Thoracic aorta (tissue), 2 donors: Measurements from ENCODE around the gene DDAH1. TPM values are rescaled to one million over a fixed set of nuclear protein-coding genes. Genes with fewer than 3 reads are reported as not detected.

Experiments
- ATAC-seq: fragments of 150-250 bp; one replicate; pipeline ENCODE4 v1.8.0; 2017; ENCODE audit warnings: low read depth; ENCODE audit not compliant: insufficient number of reproducible peaks, low FRiP score
- DNase-seq: peaks from one replicate; pipeline ENCODE4 v3.0.0-alpha.2; 2020; ENCODE audit warnings: low spot score
- H3K27ac ChIP-seq, 2 donors: fragments of 200-600 bp; sonication (generic); 1 replicate in 1 of 2; 2 replicates in 1 of 2; pipeline ENCODE4 v1.5.1; 2016; ENCODE audit warnings: mild to moderate bottlenecking in 2 of 2, moderate library complexity in 2 of 2
- H3K27me3 ChIP-seq: fragments of 200-600 bp; sonication (generic); replicated peaks from 2 replicates; pipeline ENCODE4 v1.6.0; 2016; ENCODE audit warnings: mild to moderate bottlenecking; ENCODE audit not compliant: insufficient read depth
- H3K36me3 ChIP-seq: fragments of 200-600 bp; sonication (generic); one replicate; pipeline ENCODE4 v1.5.1; 2016
- H3K4me1 ChIP-seq, 2 donors: fragments of 200-600 bp; sonication (generic); 1 replicate in 1 of 2; 2 replicates in 1 of 2; pipeline versions ENCODE4 v1.5.1 to v1.6.0; 2016; ENCODE audit warnings: low read depth in 2 of 2, mild to moderate bottlenecking in 1 of 2; ENCODE audit not compliant: control insufficient read depth in 1 of 2
- H3K4me3 ChIP-seq: fragments of 200-600 bp; sonication (generic); 2 replicates; pipeline ENCODE4 v1.5.1; 2016; ENCODE audit warnings: mild to moderate bottlenecking
- H3K9me3 ChIP-seq: fragments of 200-600 bp; sonication (generic); 2 replicates; pipeline ENCODE4 v1.5.1; 2016
- CTCF ChIP-seq: fragments of 200-600 bp; sonication (generic); IDR thresholded peaks from one replicate; pipeline ENCODE4 v1.5.1; 2019; ENCODE audit warnings: antibody characterized with exemption
- total RNA-seq, 2 donors: library from RNA; depleted of rRNA; stranded (reverse); fragments of >200 nt; gene quantifications; one replicate each; pipeline versions ENCODE4 v1.1.0 to v1.2.3, GENCODE V29; 2016

The DDAH1 gene
- total RNA-seq, 2 donors from 2014 or later, result 30.5 to 55.4 TPM

DNA sequence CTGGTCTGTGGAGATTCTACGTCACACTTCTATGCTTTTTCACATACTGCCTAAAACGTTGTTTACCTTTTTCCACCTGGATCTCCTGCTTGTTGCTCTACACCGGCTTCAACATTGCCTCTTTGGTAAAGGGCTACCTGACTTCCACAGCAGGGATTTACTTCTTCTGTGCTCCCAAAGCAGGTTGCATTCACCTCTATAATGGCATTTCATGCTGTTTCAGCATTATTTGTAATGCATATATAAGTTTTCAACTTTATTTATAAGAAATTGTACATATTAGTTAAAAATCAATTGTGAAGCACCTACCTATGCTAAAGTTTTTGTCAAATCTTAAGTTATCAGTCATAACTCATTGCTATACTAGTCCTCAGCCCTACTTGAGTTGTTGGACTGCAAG, 55.4 kb downstream of the DDAH1 start:
- Histone ChIP-seq H3K27me3 (no peaks in the 10 kb centered on the region), H3K4me1 (peaks cover 45 to 68% of the 10 kb centered on the region in 2 donors), H3K27ac (peak overlapping the region in 1 of 2 donors; percentile 82), H3K4me3 (no peak overlapping the region), H3K36me3 (no peaks in the 10 kb centered on the region), H3K9me3 (no peaks in the 10 kb centered on the region)
- DNase-seq, result no peak
- TF ChIP-seq CTCF, result no peak
- ATAC-seq, result no peak

GRCh38 chr1:85407746-85408377, 57.1 kb downstream of the DDAH1 start:
- DNase-seq, result no peak
- peaks cover 37 to 70% of the 10 kb centered on the region in 2 donors for H3K4me1 ChIP-seq

DNA sequence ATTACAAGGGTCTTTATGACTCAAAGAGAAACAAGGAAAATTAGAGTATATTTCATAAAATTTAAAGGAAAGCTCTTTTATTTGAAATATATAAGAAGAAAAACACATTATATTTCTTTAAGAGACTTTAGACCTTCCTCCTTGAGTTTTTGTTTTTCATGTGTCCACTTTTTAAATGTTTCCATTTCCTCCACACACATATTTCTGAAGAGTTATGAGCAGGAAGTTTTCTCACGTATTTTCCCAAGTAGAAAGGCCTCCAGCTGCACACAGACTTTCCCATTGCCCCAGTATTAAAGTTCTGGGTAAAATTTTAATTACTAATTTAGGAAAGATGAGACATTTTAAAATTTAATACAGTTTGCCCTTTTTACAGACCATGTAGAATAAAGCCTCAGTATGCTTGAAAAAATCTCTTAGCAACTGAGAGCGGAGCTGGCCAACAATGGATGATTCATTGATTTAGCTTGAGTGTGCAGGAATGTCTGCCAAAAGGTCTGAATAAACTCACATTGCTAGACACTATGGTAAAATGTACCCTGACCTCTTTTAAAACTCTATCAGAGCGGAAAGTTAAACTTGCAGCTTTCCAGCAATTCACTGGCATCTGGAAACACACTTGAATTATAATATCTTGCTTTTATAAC, 57.9 kb downstream of the DDAH1 start:
- peaks cover 38 to 61% of the 10 kb centered on the region in 2 donors for H3K4me1 ChIP-seq
- H3K4me3 ChIP-seq, result peak overlapping the region; percentile 54
- no peak for TF ChIP-seq CTCF
- no peaks in the 10 kb centered on the region for H3K36me3 ChIP-seq
- ATAC-seq, result peak; percentile 80
- H3K27me3 ChIP-seq, result no peaks in the 10 kb centered on the region
- no peaks in the 10 kb centered on the region for H3K9me3 ChIP-seq
- peak overlapping the region; percentile 55 to 82 for H3K27ac ChIP-seq
- peak; percentile 21 for DNase-seq

More at GRCh38 chr1:85407746-85408377, 57.1 kb downstream of the DDAH1 start:
- peak overlapping the region; percentile 54 for H3K4me3 ChIP-seq
- no peak for ATAC-seq
- no peaks in the 10 kb centered on the region for H3K9me3 ChIP-seq
- peak overlapping the region; percentile 55 to 82 for H3K27ac ChIP-seq
- no peaks in the 10 kb centered on the region for H3K27me3 ChIP-seq
- TF ChIP-seq CTCF, result no peak
- H3K36me3 ChIP-seq, result no peaks in the 10 kb centered on the region

GRCh38 chr1:85406081-85406480, 58.9 kb downstream of the DDAH1 start:
- ATAC-seq (no peak), DNase-seq (no peak)
- H3K4me1 ChIP-seq, result peaks cover 33 to 52% of the 10 kb centered on the region in 2 donors
- no peak overlapping the region for H3K4me3 ChIP-seq
- TF ChIP-seq CTCF, result no peak
- H3K27me3 ChIP-seq, result no peaks in the 10 kb centered on the region
- H3K36me3 ChIP-seq, result no peaks in the 10 kb centered on the region
- H3K9me3 ChIP-seq, result no peaks in the 10 kb centered on the region
- peak overlapping the region; percentile 49 to 82 for H3K27ac ChIP-seq

DNA sequence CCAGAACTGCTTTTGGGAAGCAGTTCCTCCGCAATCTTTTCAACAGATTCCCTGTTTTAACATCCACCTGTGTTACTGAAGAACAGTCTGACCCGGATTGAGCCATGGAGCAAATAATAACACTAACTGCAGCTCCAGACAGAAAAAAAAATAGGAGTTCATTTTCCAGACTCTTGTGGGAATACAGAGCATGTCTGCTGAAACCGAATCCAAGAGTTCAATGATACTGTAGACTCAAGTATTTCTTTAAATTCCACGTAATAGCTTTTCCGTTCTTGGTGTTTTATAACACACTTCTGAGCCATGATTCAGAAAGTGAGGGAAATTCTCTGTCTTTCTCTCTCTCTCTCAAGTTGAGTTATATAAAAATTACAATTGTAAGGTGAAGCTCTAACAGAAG, 60.6 kb downstream of the DDAH1 start:
- H3K36me3 ChIP-seq, result no peaks in the 10 kb centered on the region
- ATAC-seq (no peak), DNase-seq (no peak)
- TF ChIP-seq CTCF, result no peak
- H3K27me3 ChIP-seq, result no peaks in the 10 kb centered on the region
- H3K4me1 ChIP-seq, result peaks cover 39 to 62% of the 10 kb centered on the region in 2 donors
- H3K4me3 ChIP-seq, result peak overlapping the region; percentile 46
- peak overlapping the region; percentile 49 to 82 for H3K27ac ChIP-seq
- H3K9me3 ChIP-seq, result no peaks in the 10 kb centered on the region
